Measurements from ENCODE around the gene RHOJ.
"Not testable (repeated sequence)": the region's sequence is repeated elsewhere in the genome, so short reads cannot be mapped to it uniquely, and the experiment has no call there.

Gene RHOJ

GRCh38 chr14:63204407-63205043, at the start of gene RHOJ:
RHOJ (plus strand) TSS chr14:63204443; CDS start chr14:63204870, 427 bp downstream.
- DNase-seq (ENCODE audit: low spot score), result no peak

GRCh38 chr14:63155511-63156185, 48.6 kb upstream of the RHOJ start:
- no peak for DNase-seq (ENCODE audit: low spot score)

- no peak for DNase-seq (ENCODE audit: low spot score)
Measured at GRCh38 chr14:63157195-63157594, 47.0 kb upstream of the RHOJ start.

- no peak for DNase-seq (ENCODE audit: low spot score)
Measured at GRCh38 chr14:63163306-63163705, 40.9 kb upstream of the RHOJ start.

GRCh38 chr14:63164108-63164683, 40.0 kb upstream of the RHOJ start:
- no peak for DNase-seq (ENCODE audit: low spot score)

- DNase-seq (ENCODE audit: low spot score), result not testable (repeated sequence)
Measured at GRCh38 chr14:63165267-63165666, 39.0 kb upstream of the RHOJ start.

- DNase-seq (ENCODE audit: low spot score), result no peak
Measured at GRCh38 chr14:63167044-63167443, 37.2 kb upstream of the RHOJ start.

GRCh38 chr14:63174760-63175191, 29.5 kb upstream of the RHOJ start:
- DNase-seq (ENCODE audit: low spot score), result peak; percentile 58

GRCh38 chr14:63175531-63175930, 28.7 kb upstream of the RHOJ start:
- DNase-seq (ENCODE audit: low spot score), result no peak

- no peak for DNase-seq (ENCODE audit: low spot score)
Measured at GRCh38 chr14:63178912-63179311, 25.3 kb upstream of the RHOJ start.

GRCh38 chr14:63179383-63179782, 24.9 kb upstream of the RHOJ start:
- no peak for DNase-seq (ENCODE audit: low spot score)

- DNase-seq (ENCODE audit: low spot score), result no peak
Measured at GRCh38 chr14:63180011-63180410, 24.2 kb upstream of the RHOJ start.

- DNase-seq (ENCODE audit: low spot score), result no peak
Measured at GRCh38 chr14:63182968-63183367, 21.3 kb upstream of the RHOJ start.

- no peak for DNase-seq (ENCODE audit: low spot score)
Measured at GRCh38 chr14:63186453-63186852, 17.8 kb upstream of the RHOJ start.

GRCh38 chr14:63191211-63191610, 13.0 kb upstream of the RHOJ start:
- DNase-seq (ENCODE audit: low spot score), result no peak

- DNase-seq (ENCODE audit: low spot score), result no peak
Measured at GRCh38 chr14:63192085-63192484, 12.2 kb upstream of the RHOJ start.

- no peak for DNase-seq (ENCODE audit: low spot score)
Measured at GRCh38 chr14:63193236-63193635, 11.0 kb upstream of the RHOJ start.

GRCh38 chr14:63200035-63200740, 4.1 kb upstream of the RHOJ start:
- DNase-seq (ENCODE audit: low spot score), result no peak

- DNase-seq (ENCODE audit: low spot score), result no peak
Measured at GRCh38 chr14:63200767-63201166, 3.5 kb upstream of the RHOJ start.

GRCh38 chr14:63203015-63203414, 1.2 kb upstream of the RHOJ start:
- DNase-seq (ENCODE audit: low spot score), result no peak

GRCh38 chr14:63203618-63204406, 431 bp upstream of the RHOJ start:
- DNase-seq (ENCODE audit: low spot score), result peak; percentile 88

- DNase-seq (ENCODE audit: low spot score), result no peak
Measured at GRCh38 chr14:63205044-63205575, 867 bp downstream of the RHOJ start.
